Measurements from ENCODE around the gene SLC24A2.

The SLC24A2 gene

GRCh38 chr9:19799784-19800183, 10.9 kb upstream of the SLC24A2 start:
- Histone ChIP-seq H3K9ac (ENCODE audit: low read length) (no peak overlapping the region), H3K27ac (ENCODE audit: low read depth, low read length, poor library complexity, severe bottlenecking) (no peak overlapping the region), H3K9me3 (ENCODE audit: low read length) (no peaks in the 10 kb centered on the region)

DNA sequence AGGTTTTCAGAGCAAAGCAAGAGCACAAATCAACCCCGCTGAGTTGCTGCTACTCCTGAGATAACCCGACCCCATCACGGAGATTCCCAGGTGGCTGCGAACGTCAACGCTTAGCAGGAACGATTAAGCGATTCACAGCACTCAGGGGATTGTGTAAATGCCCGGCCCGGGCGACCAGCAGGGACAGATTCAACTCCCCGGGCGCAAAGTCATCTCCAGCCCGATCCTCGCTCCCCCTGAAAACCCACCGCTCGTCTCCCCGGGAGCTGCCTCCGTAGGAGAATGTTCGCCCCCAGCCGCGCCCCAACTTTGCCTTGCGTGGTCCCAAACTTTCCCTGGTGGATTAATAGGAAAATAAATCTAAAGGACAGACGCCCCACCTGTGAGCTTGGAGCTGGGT, 685 bp downstream of the SLC24A2 start:
- H3F3A ChIP-seq (ENCODE audit: insufficient read depth, low read length): no peaks in the 10 kb centered on the region
- no peak for TF ChIP-seq EZH2 (IDR thresholded peaks at IDR 0.05; ENCODE audit: borderline replicate concordance, low read length)
- no peak for TF ChIP-seq CTCF (IDR thresholded peaks at IDR 0.05; ENCODE audit: low read length)

More at GRCh38 chr9:19799784-19800183, 10.9 kb upstream of the SLC24A2 start:
- no peak overlapping the region for H2AFZ ChIP-seq (ENCODE audit: low read length)
- no peak for TF ChIP-seq EZH2 (IDR thresholded peaks at IDR 0.05; ENCODE audit: borderline replicate concordance, low read length)
- TF ChIP-seq CTCF (IDR thresholded peaks at IDR 0.05; ENCODE audit: low read length): no peak
- H3K79me2 ChIP-seq (ENCODE audit: insufficient read depth, low read length): no peaks in the 10 kb centered on the region
- no peak overlapping the region for H3K4me2 ChIP-seq (ENCODE audit: low read length)
- no peak overlapping the region for H3K4me3 ChIP-seq (ENCODE audit: low read depth, low read length, poor library complexity, severe bottlenecking)
- no peaks in the 10 kb centered on the region for H3K36me3 ChIP-seq (ENCODE audit: insufficient read depth, low read length)
- no peaks in the 10 kb centered on the region for H3F3A ChIP-seq (ENCODE audit: insufficient read depth, low read length)
- no peaks in the 10 kb centered on the region for H3K9me2 ChIP-seq (ENCODE audit: low read depth, low read length)
- no peaks in the 10 kb centered on the region for H3K4me1 ChIP-seq (ENCODE audit: insufficient read depth, low read length, severe bottlenecking)
- no peaks in the 10 kb centered on the region for H4K20me1 ChIP-seq (ENCODE audit: insufficient read depth, low read length)
- H3K27me3 ChIP-seq (ENCODE audit: insufficient read depth, low read length): no peaks in the 10 kb centered on the region

GRCh38 chr9:19787672-19788071, 1.2 kb downstream of the SLC24A2 start:
- H3K4me2 ChIP-seq (ENCODE audit: low read length): no peak overlapping the region
- no peaks in the 10 kb centered on the region for H3K4me1 ChIP-seq (ENCODE audit: insufficient read depth, low read length, severe bottlenecking)
- H2AFZ ChIP-seq (ENCODE audit: low read length): no peak overlapping the region
- no peaks in the 10 kb centered on the region for H4K20me1 ChIP-seq (ENCODE audit: insufficient read depth, low read length)
- H3K79me2 ChIP-seq (ENCODE audit: insufficient read depth, low read length): no peaks in the 10 kb centered on the region
- H3K36me3 ChIP-seq (ENCODE audit: insufficient read depth, low read length): no peaks in the 10 kb centered on the region
- no peaks in the 10 kb centered on the region for H3K9me3 ChIP-seq (ENCODE audit: low read length)
- TF ChIP-seq CTCF (IDR thresholded peaks at IDR 0.05; ENCODE audit: low read length) (no peak), EZH2 (IDR thresholded peaks at IDR 0.05; ENCODE audit: borderline replicate concordance, low read length) (no peak)
- no peaks in the 10 kb centered on the region for H3F3A ChIP-seq (ENCODE audit: insufficient read depth, low read length)
- H3K4me3 ChIP-seq (ENCODE audit: low read depth, low read length, poor library complexity, severe bottlenecking): no peak overlapping the region
- H3K9me2 ChIP-seq (ENCODE audit: low read depth, low read length): no peaks in the 10 kb centered on the region
- no peak overlapping the region for H3K9ac ChIP-seq (ENCODE audit: low read length)
- H3K27me3 ChIP-seq (ENCODE audit: insufficient read depth, low read length): no peaks in the 10 kb centered on the region
- no peak overlapping the region for H3K27ac ChIP-seq (ENCODE audit: low read depth, low read length, poor library complexity, severe bottlenecking)

More for the DNA sequence above, 685 bp downstream of the SLC24A2 start:
- H3K36me3 ChIP-seq (ENCODE audit: insufficient read depth, low read length): no peaks in the 10 kb centered on the region
- no peaks in the 10 kb centered on the region for H3K9me3 ChIP-seq (ENCODE audit: low read length)
- no peaks in the 10 kb centered on the region for H3K27me3 ChIP-seq (ENCODE audit: insufficient read depth, low read length)
- H3K4me1 ChIP-seq (ENCODE audit: insufficient read depth, low read length, severe bottlenecking): no peaks in the 10 kb centered on the region
- no peak overlapping the region for H3K4me3 ChIP-seq (ENCODE audit: low read depth, low read length, poor library complexity, severe bottlenecking)
- H3K27ac ChIP-seq (ENCODE audit: low read depth, low read length, poor library complexity, severe bottlenecking): no peak overlapping the region
- H3K4me2 ChIP-seq (ENCODE audit: low read length): no peak overlapping the region
- no peak overlapping the region for H2AFZ ChIP-seq (ENCODE audit: low read length)
- H4K20me1 ChIP-seq (ENCODE audit: insufficient read depth, low read length): no peaks in the 10 kb centered on the region
- H3K9me2 ChIP-seq (ENCODE audit: low read depth, low read length): no peaks in the 10 kb centered on the region
- no peak overlapping the region for H3K9ac ChIP-seq (ENCODE audit: low read length)
- H3K79me2 ChIP-seq (ENCODE audit: insufficient read depth, low read length): no peaks in the 10 kb centered on the region

All from OCI-LY1 (cell line).